Motor neuron (in vitro differentiated cells): ENCODE results near the gene PRKCA. TPM values are rescaled to one million over a fixed set of nuclear protein-coding genes. Genes with fewer than 3 reads are reported as not detected.
A peak's percentile ranks its signal among the peaks of the same experiment; 100 is the strongest.
"Not testable (repeated sequence)": the region's sequence is repeated elsewhere in the genome, so short reads cannot be mapped to it uniquely, and the experiment has no call there.

Source experiments
- ATAC-seq, 8 experiments: fragments of 200-7000 bp; cut with Tn5 transposase; replicated peaks in 6 of 8; 2 replicates each; pipeline ENCODE4 v1.8.0; 2021; ENCODE audit warnings: mild to moderate bottlenecking in 8 of 8, moderate library complexity in 8 of 8
- H3K27ac ChIP-seq, 2 donors: fragments of 250-450 bp; sonication (Bioruptor Pico); 2 replicates each; pipeline ENCODE4 v1.9.0; 2021; ENCODE audit warnings: antibody characterized with exemption in 2 of 2, mild to moderate bottlenecking in 2 of 2, moderate library complexity in 1 of 2
- H3K4me1 ChIP-seq, 2 donors: fragments of 250-450 bp; sonication (Bioruptor Pico); replicated peaks in 1 of 2; 2 replicates each; pipeline ENCODE4 v1.6.1; 2021; ENCODE audit warnings: antibody characterized with exemption in 2 of 2, mild to moderate bottlenecking in 2 of 2, moderate library complexity in 1 of 2
- H3K4me3 ChIP-seq, 5 donors: fragments of 250-450 bp; sonication (Bioruptor Pico); 2 replicates each; pipeline ENCODE4 v1.9.0; 2021; ENCODE audit warnings: antibody characterized with exemption in 5 of 5, mild to moderate bottlenecking in 5 of 5, moderate library complexity in 4 of 5
- WGBS, 10 experiments: fragments of 450-650 bp; shearing (Covaris generic); methylation state at CpG; one replicate each; pipeline ENCODE4 v1.0.0; 2022; 5-methylcytosine and 5-hydroxymethylcytosine counted together
- in situ Hi-C, 9 experiments: fragments of 400-800 bp; cut with MboI; loops; one replicate each; pipeline ENCODE4 v1.15.0; 2021; ENCODE audit warnings: low sequenced_read_pairs in 9 of 9, low pct_unique_long_range_greater_than_20kb in 2 of 9; ENCODE audit not compliant: unreplicated experiment in 9 of 9
- total RNA-seq, 8 experiments: library from RNA; unstranded; fragments of 300-600 nt; gene quantifications; 2 replicates each; pipeline versions ENCODE4 v1.2.3 to v1.2.4, GENCODE V29; 2022

Gene PRKCA
- total RNA-seq, 8 experiments from 2014 or later, result 5.6 to 38.8 (median 8.7) TPM

- peaks cover 30 to 32% of the 10 kb centered on the region in 2 donors for H3K4me1 ChIP-seq
- H3K27ac ChIP-seq, result no peak overlapping the region
- ATAC-seq, result peak in 3 of 8 experiments; percentile 36 to 62 (median 49)
- in situ Hi-C loops, result loop anchor here in 1 of 9 experiments (25.0 kb wide), 1 partner anchor 210 kb away; no protein-coding TSS in a partner anchor
- no peak overlapping the region for H3K4me3 ChIP-seq
- WGBS, 10 experiments, result 100% methylated on average over 1 of the region's 1 CpG; no CpG with 5 or more reads in 8 of the 10 experiments
These were observed 399.9 kb downstream of the PRKCA start for GRCh38 chr17:66702106-66702936.

GRCh38 chr17:66704858-66705520 is 402.6 kb downstream of the PRKCA start:
- WGBS, 10 experiments, result 0 to 71% (median 29%) methylated on average over 1 to 2 of the region's 2 CpGs; no CpG with 5 or more reads in 1 of the 10 experiments
- ATAC-seq, result peak; percentile 42 to 69 (median 58)
- in situ Hi-C loops, result loop anchor here in 1 of 9 experiments (25.0 kb wide), 1 partner anchor 207 kb away; no protein-coding TSS in a partner anchor
- peaks cover 31 to 32% of the 10 kb centered on the region in 2 donors for H3K4me1 ChIP-seq
- H3K4me3 ChIP-seq, result no peak overlapping the region
- H3K27ac ChIP-seq, result peak overlapping the region in 1 of 2 donors; percentile 43

- H3K4me1 ChIP-seq, result peaks cover 41 to 44% of the 10 kb centered on the region in 2 donors
- WGBS, 10 experiments, result 33 to 86% (median 68%) methylated on average over 1 of the region's 1 CpG; no CpG with 5 or more reads in 4 of the 10 experiments
- no peak overlapping the region for H3K27ac ChIP-seq
- no peak overlapping the region for H3K4me3 ChIP-seq
- in situ Hi-C loops, result loop anchor here in 1 of 9 experiments (25.0 kb wide), 1 partner anchor 205 kb away; no protein-coding TSS in a partner anchor
- peak in 4 of 8 experiments; percentile 51 to 63 (median 58) for ATAC-seq
These were observed 404.5 kb downstream of the PRKCA start for GRCh38 chr17:66706851-66707450.

GRCh38 chr17:66711401-66711800 is 409.0 kb downstream of the PRKCA start:
- peak in 4 of 8 experiments; percentile 5 to 37 (median 34) for ATAC-seq
- WGBS, 10 experiments, result 0 to 61% (median 47%) methylated on average over 1 to 6 of the region's 8 CpGs; no CpG with 5 or more reads in 1 of the 10 experiments
- Histone ChIP-seq H3K27ac (peak overlapping the region in 1 of 2 donors; percentile 5), H3K4me1 (peaks cover 36 to 41% of the 10 kb centered on the region in 2 donors), H3K4me3 (no peak overlapping the region)
- in situ Hi-C loops, result loop anchor here in 3 of 9 experiments (10.0 to 25.0 kb wide), 3 partner anchors 183 to 203 kb away; no protein-coding TSS in a partner anchor

GRCh38 chr17:66711881-66712321 is 409.5 kb downstream of the PRKCA start:
- peak; percentile 14 to 94 (median 53) for ATAC-seq
- 17 to 80% (median 40%) methylated on average over 1 to 2 of the region's 2 CpGs; no CpG with 5 or more reads in 5 of the 10 experiments for WGBS, 10 experiments
- H3K4me1 ChIP-seq, result peaks cover 38 to 41% of the 10 kb centered on the region in 2 donors
- in situ Hi-C loops, result loop anchor here in 3 of 9 experiments (10.0 to 25.0 kb wide), 3 partner anchors 183 to 203 kb away; no protein-coding TSS in a partner anchor
- no peak overlapping the region for H3K4me3 ChIP-seq
- peak overlapping the region in 1 of 2 donors; percentile 5 for H3K27ac ChIP-seq

GRCh38 chr17:66712453-66712852 is 410.0 kb downstream of the PRKCA start:
- H3K27ac ChIP-seq, result no peak overlapping the region
- in situ Hi-C loops, result loop anchor here in 3 of 9 experiments (10.0 to 25.0 kb wide), 3 partner anchors 182 to 202 kb away; no protein-coding TSS in a partner anchor
- H3K4me1 ChIP-seq, result peaks cover 41 to 42% of the 10 kb centered on the region in 2 donors
- 90 to 100% methylated on average over 1 to 3 of the region's 3 CpGs; no CpG with 5 or more reads in 8 of the 10 experiments for WGBS, 10 experiments
- ATAC-seq, result no peak
- H3K4me3 ChIP-seq, result no peak overlapping the region

GRCh38 chr17:66713021-66713532 is 410.7 kb downstream of the PRKCA start:
- not testable (repeated sequence) for H3K4me3 ChIP-seq, H3K27ac ChIP-seq, ATAC-seq
- WGBS, 10 experiments, result 90 to 98% (median 95%) methylated on average over 2 to 9 of the region's 13 CpGs; no CpG with 5 or more reads in 3 of the 10 experiments
- in situ Hi-C loops, result loop anchor here in 3 of 9 experiments (10.0 to 25.0 kb wide), 3 partner anchors 182 to 202 kb away; no protein-coding TSS in a partner anchor
- peaks cover 47 to 48% of the 10 kb centered on the region in 2 donors for H3K4me1 ChIP-seq

GRCh38 chr17:66713533-66714042 is 411.2 kb downstream of the PRKCA start:
- WGBS, 10 experiments, result 33 to 100% (median 90%) methylated on average over 1 to 6 of the region's 6 CpGs; no CpG with 5 or more reads in 4 of the 10 experiments
- no peak overlapping the region for H3K4me3 ChIP-seq
- no peak overlapping the region for H3K27ac ChIP-seq
- in situ Hi-C loops, result loop anchor here in 3 of 9 experiments (10.0 to 25.0 kb wide), 3 partner anchors 181 to 201 kb away; no protein-coding TSS in a partner anchor
- H3K4me1 ChIP-seq, result peaks cover 48 to 50% of the 10 kb centered on the region in 2 donors
- ATAC-seq, result no peak

GRCh38 chr17:66714046-66715023 is 411.9 kb downstream of the PRKCA start:
- in situ Hi-C loops, result loop anchor here in 3 of 9 experiments (10.0 to 25.0 kb wide), 3 partner anchors 180 to 200 kb away; no protein-coding TSS in a partner anchor
- peaks cover 48 to 50% of the 10 kb centered on the region in 2 donors for H3K4me1 ChIP-seq
- 25 to 100% (median 89%) methylated on average over 1 to 7 of the region's 17 CpGs; no CpG with 5 or more reads in 2 of the 10 experiments for WGBS, 10 experiments
- no peak for ATAC-seq
- no peak overlapping the region for H3K4me3 ChIP-seq
- H3K27ac ChIP-seq, result no peak overlapping the region

- peaks cover 48 to 50% of the 10 kb centered on the region in 2 donors for H3K4me1 ChIP-seq
These were observed 412.8 kb downstream of the PRKCA start for GRCh38 chr17:66715076-66715675.

More at GRCh38 chr17:66715076-66715675, 412.8 kb downstream of the PRKCA start:
- in situ Hi-C loops, result loop anchor here in 3 of 9 experiments (10.0 to 25.0 kb wide), 3 partner anchors 180 to 200 kb away; no protein-coding TSS in a partner anchor
- no peak for ATAC-seq
- no peak overlapping the region for H3K4me3 ChIP-seq
- peak overlapping the region in 1 of 2 donors; percentile 29 for H3K27ac ChIP-seq
- WGBS, 10 experiments, result 10 to 100% (median 50%) methylated on average over 1 to 10 of the region's 11 CpGs; no CpG with 5 or more reads in 1 of the 10 experiments
